ENCODE data around the gene IQGAP3. TPM values are rescaled to one million over a fixed set of nuclear protein-coding genes. Genes with fewer than 3 reads are reported as not detected.

IQGAP3 gene
- total RNA-seq, 2 donors from 2014 or later, result 28.6 to 36.9 TPM

DNA sequence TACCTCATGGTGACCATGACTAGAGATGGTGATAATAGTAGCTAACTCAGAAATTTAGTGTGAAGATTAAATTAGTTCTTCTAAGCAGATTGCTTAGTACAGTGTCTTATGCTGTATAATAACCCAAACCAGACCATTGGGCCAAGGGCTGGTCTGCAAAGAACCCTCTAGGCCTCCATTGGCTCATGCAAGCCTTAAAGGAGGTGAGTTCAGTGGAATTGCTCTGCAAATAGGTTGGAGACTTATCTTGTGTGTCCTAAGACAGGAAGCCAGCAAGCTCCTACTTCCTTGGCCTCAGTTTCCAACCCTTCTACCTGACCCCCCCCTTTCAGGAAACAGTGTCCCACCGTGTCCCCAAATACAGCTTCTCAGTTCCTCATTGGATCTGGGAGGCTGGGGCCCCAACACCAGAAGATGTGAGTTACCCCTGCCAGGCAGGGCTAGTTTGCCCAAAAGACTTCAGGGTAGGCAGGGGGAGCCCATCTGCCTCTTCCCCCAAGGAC, 69.9 kb downstream of the IQGAP3 start:
- no peak overlapping the region for H3K4me3 ChIP-seq (ENCODE audit: low read length)
- Mint-ChIP-seq H3K4me1 (peaks cover 32% of the 10 kb centered on the region), H3K4me3 (no peak overlapping the region), H3K36me3 (ENCODE audit: low read depth) (no peaks in the 10 kb centered on the region), H3K27ac (peak overlapping the region; percentile 87), H3K9me3 (peaks cover 4% of the 10 kb centered on the region), H3K27me3 (ENCODE audit: insufficient read depth) (no peaks in the 10 kb centered on the region)
- no peaks in the 10 kb centered on the region for H3K27me3 ChIP-seq (ENCODE audit: control insufficient read depth, insufficient read depth, low read length, poor library complexity, severe bottlenecking)
- H3K36me3 ChIP-seq (ENCODE audit: control insufficient read depth, insufficient read depth, low read length), result no peaks in the 10 kb centered on the region
- H3K9ac ChIP-seq (ENCODE audit: extremely low read depth, low read length, poor library complexity, severe bottlenecking), result no peak overlapping the region
- H3K4me1 ChIP-seq (ENCODE audit: control insufficient read depth, insufficient read depth, low read length), result peaks cover 16% of the 10 kb centered on the region
- 84% methylated on average over 1 of the region's 1 CpG; no CpG with 5 or more reads in 1 of the 2 experiments for WGBS, 2 experiments (ENCODE audit: insufficient coverage in 1 of 2, insufficient read length in 1 of 2)
- no peak overlapping the region for H3K27ac ChIP-seq (ENCODE audit: low read depth, low read length)
- H3K9me3 ChIP-seq (ENCODE audit: control insufficient read depth, low read length), result no peaks in the 10 kb centered on the region
- no peak for DNase-seq
- TF ChIP-seq, protein P1, sequence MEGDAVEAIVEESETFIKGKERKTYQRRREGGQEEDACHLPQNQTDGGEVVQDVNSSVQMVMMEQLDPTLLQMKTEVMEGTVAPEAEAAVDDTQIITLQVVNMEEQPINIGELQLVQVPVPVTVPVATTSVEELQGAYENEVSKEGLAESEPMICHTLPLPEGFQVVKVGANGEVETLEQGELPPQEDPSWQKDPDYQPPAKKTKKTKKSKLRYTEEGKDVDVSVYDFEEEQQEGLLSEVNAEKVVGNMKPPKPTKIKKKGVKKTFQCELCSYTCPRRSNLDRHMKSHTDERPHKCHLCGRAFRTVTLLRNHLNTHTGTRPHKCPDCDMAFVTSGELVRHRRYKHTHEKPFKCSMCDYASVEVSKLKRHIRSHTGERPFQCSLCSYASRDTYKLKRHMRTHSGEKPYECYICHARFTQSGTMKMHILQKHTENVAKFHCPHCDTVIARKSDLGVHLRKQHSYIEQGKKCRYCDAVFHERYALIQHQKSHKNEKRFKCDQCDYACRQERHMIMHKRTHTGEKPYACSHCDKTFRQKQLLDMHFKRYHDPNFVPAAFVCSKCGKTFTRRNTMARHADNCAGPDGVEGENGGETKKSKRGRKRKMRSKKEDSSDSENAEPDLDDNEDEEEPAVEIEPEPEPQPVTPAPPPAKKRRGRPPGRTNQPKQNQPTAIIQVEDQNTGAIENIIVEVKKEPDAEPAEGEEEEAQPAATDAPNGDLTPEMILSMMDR (conservative IDR thresholded peaks at IDR 0.05), result no peak

DNA sequence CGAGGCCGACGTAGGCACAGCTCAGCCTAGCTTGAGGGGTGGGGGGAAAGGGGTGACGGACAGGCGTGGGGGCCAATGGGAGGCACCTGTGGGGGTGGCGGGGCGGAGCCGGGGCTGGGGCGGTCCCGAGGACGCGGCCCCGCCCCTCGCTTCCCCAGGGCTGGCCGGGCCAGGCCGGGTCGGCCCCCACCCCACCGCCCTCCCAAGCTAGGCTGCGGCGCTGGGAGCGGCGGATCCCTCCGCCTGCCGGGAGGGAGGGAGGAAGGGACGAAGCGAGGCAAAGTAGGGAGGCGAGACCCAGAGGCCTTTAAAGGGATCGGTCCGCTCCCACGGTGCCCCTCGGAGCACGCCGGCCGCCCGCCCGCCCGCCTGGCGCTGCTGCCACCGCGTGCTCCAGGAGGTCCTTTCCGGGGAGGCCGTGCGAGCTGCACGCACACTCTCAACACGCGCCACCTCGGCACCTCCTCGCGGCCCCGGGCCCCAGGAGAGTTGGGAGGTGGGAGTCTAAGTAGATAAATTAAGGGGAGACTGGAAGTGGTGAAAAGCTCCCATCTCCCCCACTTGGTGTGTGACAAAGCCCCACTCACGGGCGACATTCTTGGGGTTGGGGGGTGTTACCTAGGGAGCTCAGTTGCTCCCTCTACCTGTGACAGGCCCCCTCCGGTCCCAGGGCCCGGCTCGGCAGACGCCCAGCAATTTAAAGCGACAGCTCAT, 71.4 kb downstream of the IQGAP3 start:
- peak overlapping the region; percentile 91 for H3K4me3 ChIP-seq (ENCODE audit: low read length)
- Mint-ChIP-seq H3K27me3 (ENCODE audit: insufficient read depth) (no peaks in the 10 kb centered on the region), H3K9me3 (peaks cover 4% of the 10 kb centered on the region), H3K36me3 (ENCODE audit: low read depth) (no peaks in the 10 kb centered on the region), H3K4me1 (peaks cover 36% of the 10 kb centered on the region), H3K4me3 (peak overlapping the region; percentile 82), H3K27ac (peak overlapping the region; percentile 87)
- no peaks in the 10 kb centered on the region for H3K36me3 ChIP-seq (ENCODE audit: control insufficient read depth, insufficient read depth, low read length)
- 0% methylated on average over 5 to 56 of the region's 57 CpGs for WGBS, 2 experiments (ENCODE audit: insufficient coverage in 1 of 2, insufficient read length in 1 of 2)
- peaks cover 16% of the 10 kb centered on the region for H3K4me1 ChIP-seq (ENCODE audit: control insufficient read depth, insufficient read depth, low read length)
- no peaks in the 10 kb centered on the region for H3K27me3 ChIP-seq (ENCODE audit: control insufficient read depth, insufficient read depth, low read length, poor library complexity, severe bottlenecking)
- peak; percentile 97 for DNase-seq
- no peaks in the 10 kb centered on the region for H3K9me3 ChIP-seq (ENCODE audit: control insufficient read depth, low read length)
- TF ChIP-seq, protein P1 (conservative IDR thresholded peaks at IDR 0.05), result peak; percentile 75
- peak overlapping the region; percentile 98 for H3K27ac ChIP-seq (ENCODE audit: low read depth, low read length)
- H3K9ac ChIP-seq (ENCODE audit: extremely low read depth, low read length, poor library complexity, severe bottlenecking), result peak overlapping the region; percentile 87

DNA sequence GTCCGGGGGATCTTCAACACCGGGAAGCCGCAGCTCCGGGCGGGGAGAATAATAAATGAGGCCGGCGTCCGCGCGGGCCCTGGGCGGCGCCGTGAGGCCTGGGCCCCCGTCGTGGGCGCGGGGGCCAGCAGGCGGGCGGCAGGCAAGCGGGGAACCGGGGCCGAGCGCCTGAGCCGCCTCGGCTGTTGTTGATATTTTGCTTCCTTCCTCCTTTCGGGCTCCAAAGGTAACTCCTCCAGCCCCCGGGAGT, 71.9 kb downstream of the IQGAP3 start, which contains the start of gene MEF2D:
TSS of gene MEF2D (minus strand) at position 233 of the 250 bp plus-strand sequence. CDS start 17,483 bp downstream, outside the sequence.
- peak within 1 kb of the TSS; percentile 98 for H3K27ac ChIP-seq (ENCODE audit: low read depth, low read length)
- H3K4me3 Mint-ChIP-seq, result peak within 1 kb of the TSS; percentile 82
- H3K27me3 Mint-ChIP-seq (ENCODE audit: insufficient read depth), result no peaks in the 10 kb centered on the region
- no peaks in the 10 kb centered on the region for H3K27me3 ChIP-seq (ENCODE audit: control insufficient read depth, insufficient read depth, low read length, poor library complexity, severe bottlenecking)
- no peaks in the 10 kb centered on the region for H3K36me3 ChIP-seq (ENCODE audit: control insufficient read depth, insufficient read depth, low read length)
- H3K4me3 ChIP-seq (ENCODE audit: low read length), result peak within 1 kb of the TSS; percentile 91
- 0% methylated on average over 4 to 27 of the region's 27 CpGs for WGBS, 2 experiments (ENCODE audit: insufficient coverage in 1 of 2, insufficient read length in 1 of 2)
- no peaks in the 10 kb centered on the region for H3K36me3 Mint-ChIP-seq (ENCODE audit: low read depth)
- H3K9me3 Mint-ChIP-seq, result peaks cover 4% of the 10 kb centered on the region
- no peak for DNase-seq
- H3K27ac Mint-ChIP-seq, result peak within 1 kb of the TSS; percentile 89
- H3K4me1 ChIP-seq (ENCODE audit: control insufficient read depth, insufficient read depth, low read length), result peaks cover 16% of the 10 kb centered on the region
- no peaks in the 10 kb centered on the region for H3K9me3 ChIP-seq (ENCODE audit: control insufficient read depth, low read length)
- H3K9ac ChIP-seq (ENCODE audit: extremely low read depth, low read length, poor library complexity, severe bottlenecking), result peak within 1 kb of the TSS; percentile 87
- H3K4me1 Mint-ChIP-seq, result peaks cover 36% of the 10 kb centered on the region
- TF ChIP-seq, protein P1 (conservative IDR thresholded peaks at IDR 0.05), result no peak

Data from endodermal cell (in vitro differentiated cells).